ENCODE measurements around the gene CIPC.

CIPC gene

DNA sequence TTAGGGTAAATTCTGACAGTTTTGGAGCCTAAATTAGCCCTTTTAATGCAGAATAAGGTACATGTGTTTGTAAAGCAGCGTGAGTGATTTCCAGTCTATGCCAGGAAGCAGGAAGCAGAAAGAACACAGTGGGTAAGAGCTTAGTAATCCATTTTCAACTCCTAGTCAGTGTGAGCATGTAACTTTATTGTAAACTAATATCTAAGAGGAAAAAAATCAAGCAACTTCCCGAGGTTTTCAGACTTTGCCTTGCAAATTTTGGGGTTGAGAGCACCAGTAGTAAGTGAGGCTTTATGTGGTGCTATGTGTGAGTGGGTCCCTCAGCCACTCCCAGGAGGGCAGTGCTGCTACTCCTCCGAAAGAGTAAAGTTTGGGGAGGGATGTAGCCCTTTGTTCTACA, 2.9 kb downstream of the CIPC start:
- DNase-seq (ENCODE audit: low read depth in 2 of 3, low spot score in 1 of 3) = no peak

GRCh38 chr14:77102154-77102553, 4.1 kb downstream of the CIPC start:
- DNase-seq (ENCODE audit: low read depth in 2 of 3, low spot score in 1 of 3) = no peak

- no peak for DNase-seq (ENCODE audit: low read depth in 2 of 3, low spot score in 1 of 3)
Measured at GRCh38 chr14:77103475-77103874, 5.4 kb downstream of the CIPC start.

DNA sequence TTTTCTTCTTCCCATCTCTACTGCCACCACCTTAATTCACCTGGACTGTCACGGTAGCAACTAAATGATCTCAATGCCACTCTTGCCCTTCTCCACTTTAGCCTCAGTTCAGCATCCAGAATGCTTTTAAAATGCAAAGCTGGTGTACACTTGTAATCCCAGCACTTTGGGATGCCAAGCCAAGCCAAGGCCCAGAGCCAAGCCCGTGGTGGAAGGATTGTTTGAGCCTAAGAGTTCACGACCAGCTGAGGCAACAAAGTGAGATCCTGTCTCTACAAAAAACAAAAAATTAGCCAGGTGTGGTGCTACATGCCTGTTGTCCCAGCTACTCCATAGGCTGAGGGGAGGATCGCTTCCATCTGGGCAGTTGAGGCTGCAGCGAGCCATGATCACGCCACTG, 5.9 kb downstream of the CIPC start:
- no peak for DNase-seq (ENCODE audit: low read depth in 2 of 3, low spot score in 1 of 3)

- no peak for DNase-seq (ENCODE audit: low read depth in 2 of 3, low spot score in 1 of 3)
Measured at GRCh38 chr14:77104393-77104792, 6.3 kb downstream of the CIPC start.

DNA sequence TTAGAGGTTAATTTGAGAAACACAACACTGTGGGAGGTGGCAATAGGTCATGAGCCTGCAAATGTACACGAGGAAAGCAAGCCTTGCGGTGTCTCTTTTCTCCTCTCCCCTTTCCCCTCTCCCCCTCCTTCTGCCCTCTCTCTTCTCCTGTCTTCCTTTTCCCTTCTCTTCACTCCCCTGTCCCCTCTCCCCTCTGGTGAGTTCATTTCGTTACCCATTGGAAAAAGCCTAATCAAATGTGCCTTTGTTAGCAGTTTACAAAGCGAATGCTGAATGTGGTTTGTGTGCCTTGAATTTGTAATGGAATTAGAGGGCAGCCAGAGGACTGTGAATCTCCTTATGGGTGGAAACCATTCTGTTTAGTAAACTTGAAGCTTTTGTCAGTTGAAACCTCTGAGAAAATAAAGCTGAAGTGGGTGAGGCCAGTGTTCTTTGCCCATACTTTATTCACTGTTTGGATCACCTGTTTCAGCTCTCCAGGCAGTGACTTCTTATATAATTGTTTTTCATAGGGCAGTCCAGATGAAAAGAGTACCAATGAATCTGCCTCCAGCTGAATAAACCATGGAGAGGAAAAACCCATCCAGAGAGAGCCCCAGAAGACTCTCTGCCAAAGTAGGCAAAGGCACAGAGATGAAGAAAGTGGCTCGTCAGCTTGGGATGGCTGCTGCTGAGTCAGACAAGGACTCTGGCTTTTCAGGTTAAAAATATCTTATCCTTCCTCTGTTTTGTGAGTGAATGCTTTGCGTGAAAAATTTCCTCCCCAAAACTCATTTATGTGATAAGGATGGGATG, 7.3 kb downstream of the CIPC start:
- DNase-seq (ENCODE audit: low read depth in 2 of 3, low spot score in 1 of 3) = no peak

DNA sequence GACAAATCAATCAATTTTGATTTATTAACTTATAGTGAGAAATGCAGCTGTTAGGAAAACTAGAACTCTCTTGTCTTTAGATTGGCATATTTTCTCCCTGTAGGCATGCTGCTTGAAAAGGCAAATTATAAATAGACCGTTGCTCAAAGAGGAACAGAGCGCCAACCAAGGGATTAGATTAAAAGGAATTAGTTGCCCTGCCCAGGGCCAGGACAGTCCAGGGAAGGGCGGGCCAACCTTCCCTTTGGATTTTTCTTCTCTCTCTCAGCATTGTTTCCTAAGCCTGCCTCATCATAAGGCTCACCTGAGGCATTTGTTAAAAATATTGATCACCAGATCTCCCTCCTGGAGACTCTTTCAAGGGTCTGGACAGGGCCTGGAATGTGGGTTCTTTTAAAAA, 8.6 kb downstream of the CIPC start:
- no peak for DNase-seq (ENCODE audit: low read depth in 2 of 3, low spot score in 1 of 3)

- DNase-seq (ENCODE audit: low read depth in 2 of 3, low spot score in 1 of 3) = no peak
Measured at GRCh38 chr14:77107228-77107627, 9.2 kb downstream of the CIPC start.

GRCh38 chr14:77108753-77109152, 10.7 kb downstream of the CIPC start:
- no peak for DNase-seq (ENCODE audit: low read depth in 2 of 3, low spot score in 1 of 3)

GRCh38 chr14:77109656-77110055, 11.6 kb downstream of the CIPC start:
- no peak for DNase-seq (ENCODE audit: low read depth in 2 of 3, low spot score in 1 of 3)

GRCh38 chr14:77110286-77110685, 12.2 kb downstream of the CIPC start:
- DNase-seq (ENCODE audit: low read depth in 2 of 3, low spot score in 1 of 3) = no peak

DNA sequence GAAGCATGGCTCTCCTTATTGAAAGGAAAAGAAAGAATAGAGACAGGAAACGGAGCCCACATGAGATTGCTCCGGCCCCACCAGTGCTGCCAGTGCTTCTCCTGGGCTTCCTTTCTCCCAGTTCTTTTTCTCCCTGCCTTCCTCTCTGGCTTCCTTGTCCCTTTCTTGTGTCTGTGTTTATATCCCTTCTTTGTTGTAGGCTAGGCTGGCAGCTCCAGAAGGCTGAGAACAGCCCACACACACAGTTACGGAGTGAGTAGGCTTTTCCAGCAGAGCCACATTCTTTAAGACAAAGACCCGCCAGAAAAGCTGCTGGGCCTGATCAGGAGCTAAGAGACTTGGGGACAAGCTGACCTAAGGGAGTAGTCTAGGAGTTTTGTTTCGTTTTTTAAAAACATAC, 13.0 kb downstream of the CIPC start:
- DNase-seq (ENCODE audit: low read depth in 2 of 3, low spot score in 1 of 3) = no peak

- DNase-seq (ENCODE audit: low read depth in 2 of 3, low spot score in 1 of 3) = no peak
Measured at GRCh38 chr14:77113644-77114043, 15.6 kb downstream of the CIPC start.

- no peak for DNase-seq (ENCODE audit: low read depth in 2 of 3, low spot score in 1 of 3)
Measured at GRCh38 chr14:77114609-77115008, 16.6 kb downstream of the CIPC start.

DNA sequence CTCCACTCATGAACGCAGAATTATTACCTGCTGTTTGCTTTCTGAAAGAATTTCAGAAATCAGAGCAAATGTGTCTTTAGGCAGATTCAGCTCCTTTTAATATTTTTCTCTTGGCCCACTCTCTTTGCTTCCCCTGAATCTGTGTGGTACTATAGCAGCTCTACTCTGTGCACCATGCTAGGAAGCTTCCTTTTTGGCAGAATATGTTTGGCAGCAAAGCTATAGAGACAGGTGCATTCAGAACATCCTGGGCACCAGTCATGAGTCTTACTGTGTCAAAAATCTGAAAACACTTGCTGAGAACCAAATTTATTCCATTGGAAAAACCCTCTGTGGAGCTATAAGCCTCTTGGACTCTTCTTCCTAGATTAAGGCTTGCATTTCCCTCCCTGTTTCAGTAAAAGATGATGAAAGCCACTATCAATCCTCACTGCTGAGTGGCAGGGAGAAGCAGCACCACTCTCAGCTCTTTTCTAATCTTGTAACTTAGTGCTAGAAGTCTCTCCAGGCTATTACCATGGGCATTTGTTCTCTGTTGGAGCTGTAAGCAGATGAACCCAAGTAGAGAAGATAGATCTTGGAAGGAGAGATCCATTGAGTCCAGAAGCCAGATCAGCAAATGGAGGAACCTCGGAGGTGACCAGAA, 18.2 kb downstream of the CIPC start:
- no peak for DNase-seq (ENCODE audit: low read depth in 2 of 3, low spot score in 1 of 3)

DNA sequence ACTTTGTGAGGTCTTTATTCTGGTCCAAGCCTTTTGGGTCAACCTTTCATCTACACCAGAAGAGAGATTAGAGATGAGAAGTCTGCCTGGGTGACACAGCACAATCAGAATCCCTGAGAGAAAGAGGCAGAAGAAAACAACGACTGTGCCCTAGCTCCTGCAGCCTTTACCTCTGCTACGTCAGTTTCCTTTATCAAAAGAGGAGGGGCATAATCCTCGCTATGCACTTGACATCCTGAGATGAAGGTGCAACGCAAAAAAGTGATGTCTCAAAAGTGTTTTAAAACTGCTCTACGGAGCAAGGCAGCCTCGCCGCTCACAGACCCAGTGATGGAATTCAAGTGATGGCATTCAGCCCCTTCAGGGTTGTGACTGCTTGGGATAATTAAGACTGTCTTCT, 21.8 kb downstream of the CIPC start:
- no peak for DNase-seq (ENCODE audit: low read depth in 2 of 3, low spot score in 1 of 3)

DNA sequence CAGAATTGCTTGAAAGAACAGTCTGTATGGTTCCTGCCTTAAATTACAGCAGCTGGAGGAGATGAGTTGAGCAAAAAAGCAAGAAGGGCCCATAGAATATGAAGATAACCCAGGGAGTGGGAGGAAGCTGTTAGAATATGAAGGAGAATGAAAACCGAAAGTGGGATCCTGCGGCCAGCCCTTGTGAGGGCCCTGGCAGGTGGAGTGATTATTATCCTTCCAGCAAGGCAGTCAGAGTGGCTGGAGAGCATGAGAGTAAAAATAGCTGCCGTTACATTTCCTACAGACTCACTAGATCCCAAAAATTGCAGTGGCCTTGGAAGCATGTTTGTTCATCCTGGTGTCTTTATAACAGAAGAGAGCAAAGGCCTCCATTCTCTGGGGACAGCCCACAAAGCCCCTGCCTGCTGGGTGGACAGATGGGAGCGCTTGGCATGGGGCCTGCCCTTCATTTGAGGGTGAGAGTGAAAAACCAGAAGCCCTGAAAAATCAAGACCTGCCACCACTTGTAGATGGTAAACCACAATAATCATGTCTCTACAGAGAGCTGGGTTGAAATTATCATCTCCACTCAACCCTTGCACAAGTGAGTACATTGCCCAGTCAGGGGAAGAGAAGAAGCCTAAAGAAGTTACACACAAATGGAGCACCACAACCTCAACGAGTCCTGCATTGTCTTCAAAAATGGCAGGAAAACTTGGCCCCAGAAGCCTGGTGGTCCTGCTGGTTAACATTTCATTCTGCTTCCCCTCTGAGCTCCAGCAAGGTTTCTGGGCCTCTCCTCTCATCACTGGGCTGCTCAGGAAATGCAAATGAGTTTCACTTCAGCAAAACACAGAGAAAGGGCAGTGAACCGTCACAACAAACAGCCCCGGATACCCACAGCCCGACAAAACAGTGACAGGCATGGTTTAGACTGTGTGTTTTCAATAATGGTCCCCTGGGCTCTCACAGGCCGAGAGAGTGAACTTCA, 23.0 kb downstream of the CIPC start:
- DNase-seq (ENCODE audit: low read depth in 2 of 3, low spot score in 1 of 3) = no peak

DNA sequence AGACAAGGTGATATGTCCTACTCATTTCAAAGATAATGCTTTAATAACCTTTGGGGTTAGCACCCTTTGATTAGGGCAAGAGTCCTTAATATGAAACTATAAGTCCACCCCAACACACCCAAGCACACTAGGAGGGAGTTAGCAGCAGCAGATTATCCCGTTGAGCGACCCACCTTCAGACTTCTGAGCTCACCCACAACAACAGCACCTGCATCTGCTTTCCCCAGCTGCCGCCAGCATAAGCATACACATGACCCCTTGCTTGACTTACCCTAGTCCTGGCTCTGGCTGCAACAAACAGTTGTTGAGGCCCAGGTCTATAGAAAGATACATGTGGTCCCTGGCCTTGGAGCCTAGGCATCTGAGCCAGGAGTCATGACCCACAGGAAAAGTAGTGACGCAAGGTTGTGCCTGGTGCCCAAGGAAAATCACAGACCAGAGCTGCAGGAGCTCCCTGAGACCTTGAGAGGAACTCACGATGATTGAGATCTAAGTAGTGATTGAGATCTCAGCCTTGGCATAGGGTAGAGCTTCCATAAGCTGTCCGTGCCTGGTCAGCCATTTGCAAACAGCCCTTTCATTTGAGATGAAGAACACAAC, 24.6 kb downstream of the CIPC start:
- DNase-seq (ENCODE audit: low read depth in 2 of 3, low spot score in 1 of 3) = no peak

DNA sequence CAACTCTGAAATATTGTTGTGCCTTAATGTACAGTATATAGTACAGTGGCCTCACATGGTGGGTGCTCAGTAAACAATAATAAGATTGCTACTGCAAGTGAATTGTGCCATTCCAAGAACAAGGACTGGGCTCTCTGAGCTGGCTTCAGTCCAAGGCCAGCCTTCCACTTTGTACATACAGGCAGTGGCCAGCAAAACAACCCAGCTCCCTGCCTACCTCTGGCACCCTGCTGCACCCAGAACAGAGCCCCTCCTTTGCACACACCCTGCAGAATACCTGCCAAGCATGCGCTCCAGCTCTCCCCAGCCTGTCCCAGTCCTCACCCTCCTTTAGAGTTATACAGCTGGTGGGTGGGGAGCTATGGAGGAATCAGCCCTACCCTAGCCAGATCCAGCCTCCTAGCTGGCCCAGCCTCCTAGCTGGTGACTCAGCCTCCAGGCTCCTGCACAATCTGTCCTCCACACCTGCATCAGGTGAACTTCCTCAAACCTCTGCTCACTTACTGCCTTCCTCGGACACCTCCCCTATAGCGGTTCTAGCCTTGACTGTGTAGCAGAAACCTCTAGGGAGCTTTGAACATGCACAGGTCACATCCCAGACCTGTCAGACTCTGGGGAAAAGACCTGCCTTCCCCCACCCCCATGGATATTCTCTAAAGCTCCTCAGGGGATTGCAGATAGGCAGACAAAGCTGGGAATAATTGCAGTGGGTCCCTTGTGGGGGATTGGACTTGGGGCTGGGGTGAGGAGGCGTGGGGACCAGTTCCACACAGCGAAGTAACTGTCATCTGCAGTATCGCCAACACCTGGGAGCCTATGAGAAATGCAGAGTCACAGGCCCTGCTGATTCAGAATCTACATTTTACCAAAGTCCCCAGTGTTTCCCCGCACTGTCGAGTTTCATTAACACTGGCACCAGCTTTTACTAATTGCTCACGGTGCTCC, 25.6 kb downstream of the CIPC start:
- no peak for DNase-seq (ENCODE audit: low read depth in 2 of 3, low spot score in 1 of 3)
